Adrenal gland (tissue), 12 donors: ENCODE data around the gene ADK. TPM values are rescaled to one million over a fixed set of nuclear protein-coding genes. Genes with fewer than 3 reads are reported as not detected.

Experiments used
- DNase-seq, 7 donors: peaks; one replicate each; pipeline ENCODE4 v3.0.0-alpha.2; 2019 to 2020
- H3K27ac ChIP-seq, 5 donors: fragments of 200-600 bp; sonication (generic) in 4 of 5; 1 replicate in 3 of 5; 2 replicates in 2 of 5; pipeline versions ENCODE4 v1.5.1 to v1.8.0; 2016 to 2020; ENCODE audit warnings: mild to moderate bottlenecking in 1 of 5
- H3K27me3 ChIP-seq: fragments of 200-600 bp; 2 replicates; pipeline ENCODE4 v1.8.0; 2021
- H3K36me3 ChIP-seq, 2 donors: fragments of 200-600 bp; replicated peaks in 1 of 2; 1 replicate in 1 of 2; 2 replicates in 1 of 2; pipeline versions ENCODE4 v1.5.1 to v1.8.0; 2018 to 2022
- H3K4me1 ChIP-seq, 2 donors: fragments of 200-600 bp; replicated peaks in 1 of 2; 1 replicate in 1 of 2; 2 replicates in 1 of 2; pipeline versions ENCODE4 v1.5.1 to v1.8.0; 2018 to 2021
- H3K4me3 ChIP-seq, 4 donors: fragments of 200-600 bp; sonication (generic) in 3 of 4; one replicate each; pipeline ENCODE4 v1.5.1; 2016 to 2018
- H3K9me3 ChIP-seq, 3 donors: fragments of 200-600 bp; sonication (generic) in 1 of 3; replicated peaks in 1 of 3; 1 replicate in 2 of 3; 2 replicates in 1 of 3; pipeline versions ENCODE4 v1.5.1 to v1.8.0; 2016 to 2021
- CTCF ChIP-seq, 6 experiments: fragments of 450-650 bp in 4 of 6; fragments of 200-600 bp in 2 of 6; sonication (generic) in 1 of 6; IDR thresholded peaks; 1 replicate in 5 of 6; 2 replicates in 1 of 6; pipeline versions ENCODE4 v1.5.1 to v1.8.0; 2016 to 2021; ENCODE audit warnings: antibody characterized with exemption in 6 of 6, mild to moderate bottlenecking in 2 of 6, moderate library complexity in 1 of 6
- POLR2A ChIP-seq, 2 donors: fragments of 450-650 bp; IDR thresholded peaks; one replicate each; pipeline ENCODE4 v1.6.1; 2017; ENCODE audit warnings: antibody characterized with exemption in 2 of 2, mild to moderate bottlenecking in 2 of 2, moderate library complexity in 1 of 2
- WGBS, 4 donors: extraction: QIAGEN DNeasy Blood & Tissue Kit in 2 of 4; methylation state at CpG; one replicate each; pipeline versions ENCODE4 v1.1.5 to v1.1.7; 2013 to 2017; 5-methylcytosine and 5-hydroxymethylcytosine counted together
- intact Hi-C, 2 donors: fragments of 100-400 bp; cut with DNase I; formaldehyde crosslinking; loops; one replicate each; pipeline versions ENCODE4 v1.14.1 to v1.15.0; 2022 to 2023
- polyA plus RNA-seq, 3 donors: library from polyadenylated mRNA; stranded (reverse); fragments of 200-250 nt in 2 of 3; fragments of 350-450 nt in 1 of 3; fragmentation: Illumina TruSeq in 1 of 3; extraction: RNeasy Lipid Tissue Mini Kit (QIAGEN cat#74804) in 1 of 3; gene quantifications; one replicate each; pipeline ENCODE4 v1.2.3, GENCODE V29; 2013 to 2014
- total RNA-seq, 9 donors: library from RNA; depleted of rRNA in 4 of 9; stranded (reverse); fragments of >200 nt in 4 of 9; fragments of 120-200 nt in 1 of 9; fragmentation: NEBNext Ultra II Directional in 1 of 9; extraction: Animal tissue kit (Norgen Biotek cat#: 25700) in 1 of 9; gene quantifications; one replicate each; pipeline versions ENCODE4 v1.1.0 to v1.2.4, GENCODE V29; 2013 to 2023
- donor health status: healthy with polysubstance abuse.
- donor health status: Bipolar disorder and iron deficiency.
- donor health status: DM: yes; HTN: yes; CAD: no.
- donor health status: DM: no; HTN: no; CAD: no.
- donor health status: DM: no; HTN: no; CAD: no.
- donor health status: DM: yes; HTN: yes; CAD: no.

The ADK gene
- total and polyA plus RNA-seq, 12 donors = 8.2 to 45.5 (median 22.2) TPM

GRCh38 chr10:74730246-74730645 lies 579.2 kb downstream of the ADK start:
- intact Hi-C loops = no loop called here
- TF ChIP-seq CTCF (IDR thresholded peaks at IDR 0.05) (no peak), POLR2A (IDR thresholded peaks at IDR 0.05) (no peak)
- Histone ChIP-seq H3K27me3 (no peaks in the 10 kb centered on the region), H3K9me3 (no peaks in the 10 kb centered on the region), H3K27ac (no peak overlapping the region), H3K4me1 (no peaks in the 10 kb centered on the region), H3K36me3 (no peaks in the 10 kb centered on the region), H3K4me3 (no peak overlapping the region)
- no peak for DNase-seq
- 56 to 79% (median 68%) methylated on average over 4 of the region's 4 CpGs for WGBS, 4 donors

DNA sequence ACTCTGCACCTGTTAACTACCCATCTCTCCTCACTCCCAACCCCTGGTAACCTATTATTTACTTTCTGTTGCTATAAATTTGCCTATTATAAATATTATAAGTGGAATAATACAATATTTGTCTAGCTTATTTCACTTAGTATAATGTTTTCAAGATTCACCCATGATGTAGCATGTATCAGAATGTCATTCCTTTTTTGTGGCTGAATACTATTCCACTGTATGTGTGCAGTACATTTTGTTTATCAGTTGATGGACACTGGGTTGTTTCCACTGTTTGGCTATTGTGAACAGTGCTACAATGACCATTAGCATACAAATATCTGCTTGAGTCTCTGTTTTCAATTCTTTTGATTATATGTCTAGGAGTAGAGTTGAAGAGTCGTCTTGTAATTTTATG lies 582.6 kb downstream of the ADK start:
- no peaks in the 10 kb centered on the region for H3K27me3 ChIP-seq
- TF ChIP-seq CTCF (IDR thresholded peaks at IDR 0.05) (no peak), POLR2A (IDR thresholded peaks at IDR 0.05) (no peak)
- H3K36me3 ChIP-seq = no peaks in the 10 kb centered on the region
- H3K9me3 ChIP-seq = no peaks in the 10 kb centered on the region
- no peaks in the 10 kb centered on the region for H3K4me1 ChIP-seq
- 97 to 100% (median 98%) methylated on average over 1 of the region's 1 CpG for WGBS, 4 donors
- intact Hi-C loops = no loop called here
- H3K4me3 ChIP-seq = no peak overlapping the region
- DNase-seq = no peak
- H3K27ac ChIP-seq = no peak overlapping the region

DNA sequence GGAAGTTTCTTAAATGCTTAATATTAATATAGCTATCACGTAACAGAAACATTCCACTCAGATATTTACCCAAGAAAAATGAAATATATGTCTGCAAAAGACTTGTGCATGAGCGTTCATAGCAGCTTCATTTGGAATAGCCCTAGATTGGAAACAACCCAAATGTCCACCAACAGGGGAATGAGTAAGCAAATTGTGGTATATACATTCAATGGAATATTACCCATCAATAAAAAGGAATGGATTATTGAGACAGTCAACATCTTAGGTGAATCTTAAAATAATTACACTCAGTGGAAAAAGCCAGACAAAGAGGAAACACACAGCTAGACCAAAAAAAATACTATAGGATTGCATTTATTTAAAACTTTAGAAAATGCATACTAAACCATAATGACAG lies 585.0 kb downstream of the ADK start:
- Histone ChIP-seq H3K36me3 (no peaks in the 10 kb centered on the region), H3K27ac (no peak overlapping the region), H3K27me3 (no peaks in the 10 kb centered on the region), H3K4me3 (no peak overlapping the region), H3K4me1 (no peaks in the 10 kb centered on the region), H3K9me3 (no peaks in the 10 kb centered on the region)
- no peak for DNase-seq
- intact Hi-C loops = no loop called here
- WGBS, 4 donors = 75 to 81% (median 76%) methylated on average over 2 of the region's 2 CpGs
- TF ChIP-seq POLR2A (IDR thresholded peaks at IDR 0.05) = no peak
- TF ChIP-seq CTCF (IDR thresholded peaks at IDR 0.05) = no peak

DNA sequence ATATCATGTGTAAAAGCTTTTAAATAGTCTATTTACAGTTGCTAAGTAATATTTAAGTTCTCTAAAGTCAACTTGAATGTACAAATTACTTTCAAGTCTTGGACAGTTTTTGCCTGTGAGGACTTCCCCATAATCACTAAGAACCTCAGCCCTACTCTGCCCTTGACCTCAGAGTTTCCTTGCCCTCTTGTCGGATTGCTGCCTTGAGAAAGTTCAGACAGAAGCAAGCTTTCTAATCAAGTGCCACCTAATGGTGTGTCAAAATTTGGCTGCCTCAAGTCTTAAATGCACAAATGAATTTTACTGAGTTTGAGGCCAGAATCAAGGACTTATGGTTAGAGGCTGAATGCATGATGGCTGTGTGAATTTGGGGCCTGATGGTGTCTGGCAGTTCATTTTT lies 587.0 kb downstream of the ADK start:
- 19 to 42% (median 30%) methylated on average over 1 of the region's 1 CpG for WGBS, 4 donors
- Histone ChIP-seq H3K9me3 (no peaks in the 10 kb centered on the region), H3K36me3 (no peaks in the 10 kb centered on the region), H3K27me3 (no peaks in the 10 kb centered on the region), H3K4me1 (no peaks in the 10 kb centered on the region), H3K4me3 (no peak overlapping the region), H3K27ac (no peak overlapping the region)
- no peak for TF ChIP-seq CTCF (IDR thresholded peaks at IDR 0.05)
- TF ChIP-seq POLR2A (IDR thresholded peaks at IDR 0.05) = no peak
- peak in 1 of 7 donors; percentile 1 for DNase-seq
- intact Hi-C loops = no loop called here
